ENCODE measurements around the gene ACLY. TPM values are rescaled to one million over a fixed set of nuclear protein-coding genes. Genes with fewer than 3 reads are reported as not detected.

ACLY gene
- polyA plus RNA-seq, 1 donor (not counting 4 experiments of a cell fraction or from before 2014, with no cell fraction given): 363 TPM

DNA sequence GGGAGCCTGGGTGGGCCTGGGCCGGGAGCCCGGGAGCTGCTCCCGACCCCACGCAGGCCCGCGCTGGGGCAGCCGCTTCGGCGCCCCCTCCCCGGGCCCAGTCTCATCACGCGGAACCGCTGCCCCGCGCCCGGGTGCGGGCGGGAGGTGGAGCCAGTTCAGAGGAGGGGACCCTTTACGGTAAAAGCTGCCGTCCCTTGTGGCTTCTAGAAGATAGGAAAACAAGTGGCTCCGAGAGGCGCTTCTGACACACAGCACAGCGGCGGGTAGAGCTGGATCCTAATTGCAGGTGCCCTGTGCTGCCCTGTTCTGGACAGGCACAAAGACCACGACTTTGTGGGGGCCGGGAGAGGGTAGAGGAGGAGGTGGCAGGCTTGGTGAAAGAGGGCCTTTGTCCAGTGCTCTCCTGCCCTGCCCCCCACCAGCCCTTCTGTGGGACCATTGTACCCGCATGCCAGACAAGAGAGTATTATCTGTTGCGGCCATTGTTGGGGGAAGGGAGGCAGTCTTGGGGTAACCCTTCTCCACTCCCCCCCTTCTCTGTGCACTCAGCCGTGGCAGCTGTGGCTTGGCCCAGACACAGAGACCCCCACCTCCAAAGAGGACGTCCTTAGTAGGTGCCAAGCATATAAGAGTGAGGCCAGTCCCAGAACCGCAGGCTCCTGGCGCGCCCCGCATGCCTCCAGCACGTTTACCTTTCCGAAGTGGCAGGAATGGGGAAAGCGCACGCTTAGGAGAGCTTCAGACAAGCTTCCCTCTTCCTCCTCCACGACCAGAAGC lies 48.6 kb upstream of the ACLY start:
- peak overlapping the region; percentile 53 for H2AFZ ChIP-seq (ENCODE audit: control insufficient read depth, low read length)
- dilution Hi-C loops (cut with MboI; ENCODE audit: extremely low pct_ligation_motif_present, low sequenced_read_pairs): no loop called here
- H3K4me2 ChIP-seq (ENCODE audit: control insufficient read depth, extremely low read depth, insufficient read depth, low read depth, low read length): peak overlapping the region; percentile 85
- TF ChIP-seq CTCF (optimal IDR thresholded peaks at IDR 0.05 in 1 of 3, IDR thresholded peaks at IDR 0.05 in 1 of 3, conservative IDR thresholded peaks at IDR 0.05 in 1 of 3; ENCODE audit: extremely low read depth in 1 of 3, insufficient read depth in 2 of 3, low read length in 3 of 3) (no peak), EZH2 (IDR thresholded peaks at IDR 0.05; ENCODE audit: low read length) (no peak)
- H3K36me3 ChIP-seq (ENCODE audit: control insufficient read depth in 2 of 2, extremely low read depth in 1 of 2, insufficient read depth in 2 of 2, low read length in 2 of 2): peaks cover 10 to 15% of the 10 kb centered on the region in 2 experiments
- no peaks in the 10 kb centered on the region for H3K27me3 ChIP-seq (ENCODE audit: control insufficient read depth, extremely low read depth, insufficient read depth, low read length)
- H3K4me3 ChIP-seq (ENCODE audit: control insufficient read depth in 2 of 3, extremely low read depth in 1 of 3, insufficient read depth in 2 of 3, low read depth in 1 of 3, low read length in 3 of 3): peak overlapping the region; percentile 79 to 96 (median 91)
- DNase-seq (ENCODE audit: low read depth, low spot score): no peak
- H3K27ac ChIP-seq (ENCODE audit: control insufficient read depth, insufficient read depth, low read length): peak overlapping the region; percentile 74
- H3K9me1 ChIP-seq (ENCODE audit: control insufficient read depth, extremely low read depth, insufficient read depth, low read length): no peaks in the 10 kb centered on the region
- no peaks in the 10 kb centered on the region for H3K9me3 ChIP-seq (ENCODE audit: control insufficient read depth, low read depth, low read length)
- H3K4me1 ChIP-seq (ENCODE audit: control insufficient read depth, extremely low read depth, insufficient read depth, low read length): peaks cover 15% of the 10 kb centered on the region
- H3K9ac ChIP-seq (ENCODE audit: control insufficient read depth, extremely low read depth, insufficient read depth, low read length): peak overlapping the region; percentile 89
- no peak for FAIRE-seq
- no peaks in the 10 kb centered on the region for H4K20me1 ChIP-seq (ENCODE audit: control insufficient read depth, extremely low read depth, insufficient read depth, low read length)
- H3K79me2 ChIP-seq (ENCODE audit: control insufficient read depth, insufficient read depth, low read length): peaks cover 31% of the 10 kb centered on the region

- peak within 1 kb of the TSS; percentile 79 to 96 (median 91) for H3K4me3 ChIP-seq (ENCODE audit: control insufficient read depth in 2 of 3, extremely low read depth in 1 of 3, insufficient read depth in 2 of 3, low read depth in 1 of 3, low read length in 3 of 3)
- H2AFZ ChIP-seq (ENCODE audit: control insufficient read depth, low read length): peak within 1 kb of the TSS; percentile 58
- peaks cover 15% of the 10 kb centered on the region for H3K4me1 ChIP-seq (ENCODE audit: control insufficient read depth, extremely low read depth, insufficient read depth, low read length)
- DNase-seq (ENCODE audit: low read depth, low spot score) (peak; percentile 30), FAIRE-seq (no peak)
- no peaks in the 10 kb centered on the region for H3K9me3 ChIP-seq (ENCODE audit: control insufficient read depth, low read depth, low read length)
- peak within 1 kb of the TSS; percentile 99 for H3K4me2 ChIP-seq (ENCODE audit: control insufficient read depth, extremely low read depth, insufficient read depth, low read depth, low read length)
- no peak for TF ChIP-seq EZH2 (IDR thresholded peaks at IDR 0.05; ENCODE audit: low read length)
- no peak for TF ChIP-seq CTCF (optimal IDR thresholded peaks at IDR 0.05 in 1 of 3, IDR thresholded peaks at IDR 0.05 in 1 of 3, conservative IDR thresholded peaks at IDR 0.05 in 1 of 3; ENCODE audit: extremely low read depth in 1 of 3, insufficient read depth in 2 of 3, low read length in 3 of 3)
- H3K79me2 ChIP-seq (ENCODE audit: control insufficient read depth, insufficient read depth, low read length): peaks cover 29% of the 10 kb centered on the region
- H3K9me1 ChIP-seq (ENCODE audit: control insufficient read depth, extremely low read depth, insufficient read depth, low read length): no peaks in the 10 kb centered on the region
- peaks cover 10 to 12% of the 10 kb centered on the region in 2 experiments for H3K36me3 ChIP-seq (ENCODE audit: control insufficient read depth in 2 of 2, extremely low read depth in 1 of 2, insufficient read depth in 2 of 2, low read length in 2 of 2)
- peak within 1 kb of the TSS; percentile 89 for H3K9ac ChIP-seq (ENCODE audit: control insufficient read depth, extremely low read depth, insufficient read depth, low read length)
- dilution Hi-C loops (cut with MboI; ENCODE audit: extremely low pct_ligation_motif_present, low sequenced_read_pairs): no loop called here
- no peaks in the 10 kb centered on the region for H4K20me1 ChIP-seq (ENCODE audit: control insufficient read depth, extremely low read depth, insufficient read depth, low read length)
- H3K27me3 ChIP-seq (ENCODE audit: control insufficient read depth, extremely low read depth, insufficient read depth, low read length): peaks cover 5% of the 10 kb centered on the region
- H3K27ac ChIP-seq (ENCODE audit: control insufficient read depth, insufficient read depth, low read length): peak within 1 kb of the TSS; percentile 74
Measured at GRCh38 chr17:41966463-41967140, 47.9 kb upstream of the ACLY start, which contains the start of gene CNP. TSS of gene CNP (plus strand) at chr17:41966795. CDS start at chr17:41966885, 90 bp downstream.
